GM18498 (cell line): ENCODE data around the gene SLC25A28.
"Not testable (repeated sequence)": the region's sequence is repeated elsewhere in the genome, so short reads cannot be mapped to it uniquely, and the experiment has no call there.

Experiments
- ATAC-seq: cut with Tn5 transposase; IDR thresholded peaks from one replicate; pipeline ENCODE4 v1.9.1; 2021; ENCODE audit warnings: mild to moderate bottlenecking, moderate library complexity; ENCODE audit not compliant: unreplicated experiment

Gene SLC25A28

GRCh38 chr10:99629625-99629978, 9.4 kb upstream of the SLC25A28 start:
- no peak for ATAC-seq

GRCh38 chr10:99628923-99629624, 8.8 kb upstream of the SLC25A28 start:
- ATAC-seq, result no peak

- not testable (repeated sequence) for ATAC-seq
Observed at GRCh38 chr10:99625124-99625523, 4.9 kb upstream of the SLC25A28 start.

- no peak for ATAC-seq
Observed at GRCh38 chr10:99623919-99624318, 3.7 kb upstream of the SLC25A28 start.

DNA sequence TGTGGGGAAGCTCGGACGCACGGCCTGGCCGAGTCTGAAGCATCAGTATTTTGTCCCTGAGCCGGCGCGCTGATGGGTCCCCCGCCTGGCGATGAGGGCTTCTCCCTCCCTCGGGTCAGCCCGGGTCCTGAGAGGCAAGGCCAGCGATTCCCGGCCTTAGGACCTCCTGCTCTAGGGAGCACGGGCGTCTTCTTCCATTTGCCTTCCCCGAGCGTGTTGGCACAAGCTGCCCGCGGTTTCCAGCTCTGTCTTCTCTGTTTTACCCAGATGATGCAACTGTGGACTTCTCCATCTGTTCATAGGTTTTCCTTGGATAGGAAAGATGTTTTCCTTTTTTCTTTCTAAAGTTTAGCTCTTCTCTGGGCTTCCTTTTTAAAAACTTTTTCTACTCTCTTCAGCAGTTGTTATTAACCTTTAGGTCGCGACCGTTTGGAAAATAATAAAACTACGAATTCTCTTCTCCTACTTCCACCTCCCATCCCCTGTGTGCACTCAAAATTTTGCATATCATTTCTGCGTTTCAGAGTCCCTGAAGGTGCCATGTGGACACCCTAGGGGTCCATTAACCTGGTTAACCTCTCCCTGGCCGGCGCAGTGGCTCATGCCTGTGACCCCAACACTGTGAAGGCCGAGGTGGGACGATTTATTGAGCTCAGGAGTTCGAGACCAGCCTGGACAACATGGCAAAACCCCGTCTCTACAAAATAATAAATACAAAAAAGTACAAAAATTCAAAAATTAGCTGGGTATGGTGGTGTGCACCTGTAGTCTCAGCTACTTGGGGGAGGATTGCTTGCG, 1.4 kb upstream of the SLC25A28 start:
- ATAC-seq, result no peak

- peak; percentile 86 for ATAC-seq
Observed at GRCh38 chr10:99620711-99621453, 643 bp upstream of the SLC25A28 start.

- no peak for ATAC-seq
Observed at GRCh38 chr10:99619090-99619800, 994 bp downstream of the SLC25A28 start.

DNA sequence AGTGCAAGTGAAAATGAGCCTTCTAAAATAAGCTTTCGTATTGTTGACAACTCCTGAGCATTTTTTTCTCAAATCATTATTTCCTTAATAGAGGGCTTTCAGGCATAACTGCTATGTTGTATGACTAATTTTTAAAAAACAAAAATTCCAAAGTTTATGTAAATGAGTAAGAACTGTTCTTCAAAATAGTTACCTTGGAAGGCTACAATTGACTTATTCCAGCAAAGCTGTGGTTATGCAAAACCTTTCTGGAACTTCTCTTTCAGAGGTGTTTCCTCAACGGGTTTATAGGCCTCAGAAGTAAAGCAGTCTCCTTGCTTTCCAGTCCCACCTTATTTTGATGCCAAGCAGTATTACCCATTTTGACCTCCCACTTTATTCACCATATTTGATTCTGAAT, 2.5 kb downstream of the SLC25A28 start:
- no peak for ATAC-seq

DNA sequence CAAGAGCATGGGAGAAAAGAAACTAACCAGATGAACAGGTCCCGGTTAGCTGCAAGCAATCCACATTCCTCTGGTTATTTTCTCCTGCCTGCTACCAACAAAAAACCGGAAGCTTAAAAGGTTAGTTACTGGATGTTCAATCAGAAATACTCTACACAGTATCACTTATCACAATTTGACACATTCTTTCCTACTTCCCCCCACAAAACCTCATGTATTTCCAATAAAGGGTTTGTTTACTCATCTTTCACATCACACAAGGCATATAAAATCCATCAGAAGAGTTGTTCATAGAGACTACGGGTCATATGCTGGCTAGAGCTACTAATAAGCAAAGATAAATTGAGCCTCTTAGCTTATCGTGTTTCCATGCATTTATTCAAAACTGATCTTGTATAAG, 4.8 kb downstream of the SLC25A28 start:
- ATAC-seq, result no peak

GRCh38 chr10:99612167-99612831, 7.9 kb downstream of the SLC25A28 start:
- no peak for ATAC-seq

- ATAC-seq, result no peak
Observed at GRCh38 chr10:99611326-99611725, 8.9 kb downstream of the SLC25A28 start.

GRCh38 chr10:99610221-99610620, 10.0 kb downstream of the SLC25A28 start:
- ATAC-seq, result no peak

GRCh38 chr10:99609186-99609585, 11.1 kb downstream of the SLC25A28 start:
- ATAC-seq, result no peak

GRCh38 chr10:99605351-99605750, 14.9 kb downstream of the SLC25A28 start:
- no peak for ATAC-seq

DNA sequence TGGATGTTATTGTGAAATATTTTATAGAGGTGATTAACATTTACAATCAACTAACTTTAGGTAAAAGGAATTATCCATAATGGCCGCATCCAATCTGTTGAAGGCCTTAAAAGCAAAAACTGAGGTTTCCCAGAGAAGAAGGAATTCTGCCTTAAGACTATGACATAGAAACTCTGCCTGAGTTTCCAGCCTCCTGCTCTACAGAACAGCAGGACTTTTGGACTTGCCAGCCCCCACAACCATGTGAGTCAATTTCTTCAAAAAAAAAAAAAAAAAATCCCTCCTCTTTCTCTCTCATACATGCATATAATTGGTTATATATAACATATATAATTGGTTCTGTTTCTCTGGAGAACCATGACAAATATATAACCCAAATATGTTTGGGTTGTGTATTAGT, 15.4 kb downstream of the SLC25A28 start:
- ATAC-seq, result no peak

GRCh38 chr10:99598781-99599509, 21.3 kb downstream of the SLC25A28 start:
- no peak for ATAC-seq

DNA sequence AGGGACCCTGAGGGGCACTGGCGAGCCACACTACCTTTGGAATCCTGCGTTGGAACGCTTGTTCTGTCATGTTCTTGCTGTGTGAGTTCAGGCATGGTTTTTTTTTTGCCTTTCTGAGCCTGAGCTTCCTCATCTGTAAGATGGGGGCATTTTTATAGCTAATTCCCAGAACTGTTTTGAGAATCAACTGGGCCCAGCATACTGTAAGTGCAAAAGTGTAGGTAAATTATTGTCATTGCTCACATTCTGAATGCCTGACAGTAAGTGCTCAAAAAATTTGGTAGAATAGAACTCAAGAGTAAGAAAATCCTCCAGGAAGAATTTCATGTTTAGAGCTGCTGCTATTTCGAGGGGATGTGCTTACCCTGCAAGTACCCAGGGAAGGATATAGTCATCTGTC, 22.2 kb downstream of the SLC25A28 start:
- ATAC-seq, result no peak

- not testable (repeated sequence) for ATAC-seq
Observed at GRCh38 chr10:99596708-99597107, 23.5 kb downstream of the SLC25A28 start.

GRCh38 chr10:99595770-99596465, 24.3 kb downstream of the SLC25A28 start:
- no peak for ATAC-seq
